Inferior parietal cortex (tissue), 1 donor: ENCODE results near the gene CDH23.

Source experiments
- DNase-seq: peaks from one replicate; pipeline ENCODE4 v3.0.0-alpha.2; 2016; ENCODE audit errors: extremely low spot score

The CDH23 gene

DNA sequence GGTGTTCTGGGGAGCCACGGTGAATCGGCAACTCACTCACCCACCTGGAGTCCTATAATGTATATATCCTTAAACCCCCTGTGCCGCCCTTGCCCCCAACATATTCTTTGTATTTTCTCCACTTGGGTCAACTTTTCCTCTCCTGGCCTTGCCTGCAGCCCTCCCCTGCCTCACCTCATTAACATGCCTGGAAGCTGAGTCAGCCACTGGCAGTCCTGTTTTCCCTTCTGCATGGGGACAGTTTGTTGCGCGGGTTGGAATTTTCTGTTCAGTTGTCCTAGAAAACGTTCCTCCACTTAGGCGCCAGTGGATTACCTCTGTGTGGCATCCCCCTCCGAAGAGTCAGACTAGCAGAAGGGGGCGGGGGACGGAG, 225.4 kb downstream of the CDH23 start:
- no peak for DNase-seq

DNA sequence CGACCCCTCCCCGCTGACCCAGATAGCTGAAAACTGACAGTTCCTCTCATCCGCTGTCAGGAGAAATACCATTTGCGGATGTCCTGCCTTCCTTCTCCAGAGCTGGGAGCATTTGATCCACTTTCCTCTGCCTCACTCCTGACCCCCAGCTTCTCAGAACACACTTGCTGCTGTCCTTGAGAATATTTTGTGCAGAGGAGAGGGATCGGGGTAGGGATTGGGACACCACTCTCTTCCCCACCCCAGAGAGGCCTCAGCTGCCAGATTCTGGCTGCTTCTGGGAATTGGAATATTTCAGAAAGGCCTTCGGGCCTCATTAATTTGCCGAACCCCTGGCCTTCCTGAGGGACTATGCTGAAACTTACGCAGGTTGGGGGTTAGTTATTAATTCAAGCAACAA, 225.9 kb downstream of the CDH23 start:
- DNase-seq, result no peak

DNA sequence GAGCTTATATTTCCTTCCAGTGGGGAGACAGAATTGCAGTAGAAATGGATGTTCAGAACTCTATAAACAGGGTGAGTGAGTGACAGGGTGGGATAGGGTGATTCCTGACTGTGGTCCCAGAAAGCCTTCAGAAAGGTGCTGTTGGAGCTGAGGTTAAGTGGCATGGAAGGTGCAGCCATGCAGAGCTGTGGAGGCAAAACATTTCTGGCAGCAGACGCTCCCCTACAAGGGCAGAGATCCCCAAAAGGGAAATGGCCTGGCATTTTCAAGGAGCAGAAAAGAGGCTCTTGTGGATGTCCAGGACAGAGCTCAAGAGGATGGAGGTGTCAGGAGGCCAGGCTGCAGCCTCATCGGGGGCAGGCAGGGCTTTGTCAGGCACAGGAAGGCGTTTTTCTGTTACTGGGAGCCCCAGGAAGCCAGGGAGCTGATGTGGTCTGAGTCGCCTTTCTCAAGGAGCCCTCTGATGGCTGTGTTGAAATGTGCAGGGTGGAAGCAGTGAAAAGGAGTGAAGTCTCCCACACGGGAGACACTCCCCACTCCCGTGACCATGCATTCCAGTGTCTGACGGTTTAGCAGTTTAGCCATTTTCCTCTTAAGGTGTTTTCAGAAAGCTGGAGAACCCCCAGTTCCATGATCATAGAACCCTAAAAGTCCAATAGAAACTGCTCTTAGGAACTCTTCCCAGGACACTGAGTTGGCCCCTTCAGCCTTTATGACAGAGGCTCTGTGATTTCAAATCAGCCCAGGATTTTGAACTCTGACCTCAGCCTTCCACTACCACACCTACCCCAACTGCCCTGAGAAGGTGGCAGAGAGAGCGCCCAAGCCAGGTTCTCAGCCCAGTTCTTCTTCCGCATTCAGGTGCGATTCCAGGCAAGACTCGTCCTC, 226.6 kb downstream of the CDH23 start:
- DNase-seq, result peak; percentile 47

DNA sequence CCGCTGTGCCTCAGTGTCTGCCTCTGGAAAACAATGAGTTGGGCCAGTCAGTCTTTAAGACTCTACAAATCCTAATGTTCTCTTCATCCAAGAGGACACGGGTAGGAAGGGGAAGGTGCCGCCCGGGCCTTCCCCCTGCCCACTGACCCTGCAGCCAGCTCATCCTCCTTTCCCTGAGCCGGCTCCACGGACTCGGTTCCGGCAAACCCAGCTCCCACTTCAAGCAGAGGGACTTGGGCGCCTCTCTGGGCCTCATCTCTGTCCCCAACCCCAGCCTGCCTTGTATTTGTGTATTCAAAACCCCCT, 227.2 kb downstream of the CDH23 start:
- no peak for DNase-seq

DNA sequence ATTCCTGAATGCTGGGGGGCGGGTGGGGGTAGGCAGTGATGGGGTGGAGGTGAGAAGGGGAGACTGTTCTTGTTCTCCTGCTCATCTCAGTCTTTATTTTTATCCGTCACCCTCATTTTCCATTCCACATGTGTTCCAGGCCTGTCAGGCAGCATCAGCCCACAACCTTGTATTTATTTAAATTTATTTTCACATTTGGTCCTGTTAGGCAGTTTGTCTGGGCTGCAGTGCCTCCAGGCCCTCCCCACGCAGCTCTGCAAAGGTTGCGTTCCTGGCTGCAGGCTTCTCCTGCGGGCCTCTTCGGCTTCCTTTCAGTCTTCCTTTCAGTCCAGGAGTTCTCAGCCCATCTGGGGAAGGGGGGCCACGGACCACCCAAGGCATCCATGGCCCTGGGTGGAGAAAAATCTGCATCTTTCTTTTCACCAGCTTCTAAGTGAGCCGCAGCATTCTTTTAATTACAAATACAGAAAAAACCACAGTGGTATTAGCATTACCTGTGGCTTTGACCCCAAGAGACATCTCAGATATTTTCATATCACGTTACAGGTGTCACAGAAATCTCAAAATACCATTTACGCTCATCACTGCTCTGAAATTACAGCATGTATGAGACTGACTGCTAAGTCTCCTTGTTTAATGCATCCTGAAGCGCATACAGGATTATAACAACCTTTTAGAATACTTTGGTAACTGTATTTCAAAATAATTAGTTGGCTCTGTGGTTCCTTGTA, 228.9 kb downstream of the CDH23 start:
- DNase-seq, result no peak

DNA sequence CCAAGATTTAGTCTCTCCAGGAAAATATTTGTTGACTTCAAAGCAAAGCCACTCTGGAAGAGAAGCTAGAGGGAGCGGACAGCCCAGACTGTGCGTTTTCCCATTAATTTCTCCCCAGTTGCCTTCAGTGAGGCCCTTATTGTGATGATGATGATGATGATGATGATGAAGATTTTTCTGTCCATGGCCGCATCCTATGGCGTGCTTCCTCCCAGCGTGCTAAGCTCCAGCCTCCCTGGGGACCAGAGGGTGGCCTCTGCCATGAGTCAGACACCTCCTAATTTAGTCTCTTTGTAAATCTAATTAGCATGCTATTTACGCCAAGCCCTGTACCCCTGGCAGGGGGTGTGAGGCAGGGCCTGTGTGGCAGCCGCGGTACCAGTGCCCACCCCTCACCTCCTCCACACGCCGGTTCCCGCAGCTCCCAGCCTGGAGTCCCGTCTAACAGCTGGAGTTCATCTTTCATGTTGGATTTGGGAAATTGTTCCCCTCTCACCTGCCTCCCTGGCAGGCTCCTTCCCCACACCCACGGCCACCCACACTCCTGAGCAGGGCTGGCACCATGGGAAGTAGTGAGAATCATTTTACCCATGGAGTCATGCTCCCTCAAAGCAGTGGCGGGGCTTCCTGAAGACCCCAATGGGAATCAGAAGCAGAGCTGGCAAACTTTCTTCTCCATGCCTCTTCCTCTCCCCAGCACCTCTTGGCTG, 230.7 kb downstream of the CDH23 start:
- no peak for DNase-seq

DNA sequence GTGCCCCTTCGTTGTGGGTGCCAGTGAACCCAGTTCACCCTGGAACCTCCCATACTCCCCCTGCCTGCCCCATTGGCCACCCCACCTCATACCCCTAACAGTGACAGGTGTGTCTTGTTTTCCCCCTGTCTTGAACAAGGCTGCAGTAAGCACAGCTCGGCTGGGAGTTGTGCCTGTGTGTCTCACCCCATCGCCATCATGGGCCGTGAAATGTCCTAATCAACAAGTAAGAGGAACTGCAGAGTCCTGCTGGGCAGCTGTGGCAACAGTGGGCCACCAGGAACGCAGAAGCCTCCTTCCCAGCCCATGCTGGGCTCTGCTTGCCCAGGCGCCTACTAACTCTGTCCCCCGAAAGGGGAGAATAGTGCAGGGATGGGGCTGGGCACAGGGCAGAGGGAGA, 231.2 kb downstream of the CDH23 start:
- no peak for DNase-seq

DNA sequence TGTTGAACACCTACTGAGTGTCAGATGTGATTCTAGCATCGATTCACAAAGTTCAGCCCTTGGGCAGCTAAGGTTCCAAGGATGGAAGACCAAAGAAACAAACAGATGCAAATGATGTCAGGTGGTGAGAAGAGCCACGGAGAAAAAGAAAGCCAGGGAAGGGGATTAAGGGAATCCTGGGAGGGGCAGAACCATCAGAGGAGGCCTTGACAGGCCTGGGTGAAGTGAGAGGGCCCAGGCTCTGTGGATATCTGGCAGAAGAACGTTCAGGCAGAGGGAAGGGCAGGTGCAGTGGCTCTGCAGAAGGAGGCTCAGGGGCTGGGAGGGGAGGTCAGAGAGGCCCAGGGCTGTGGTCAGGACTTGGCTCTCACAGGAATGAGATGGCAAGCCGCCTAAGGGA, 232.4 kb downstream of the CDH23 start:
- no peak for DNase-seq

DNA sequence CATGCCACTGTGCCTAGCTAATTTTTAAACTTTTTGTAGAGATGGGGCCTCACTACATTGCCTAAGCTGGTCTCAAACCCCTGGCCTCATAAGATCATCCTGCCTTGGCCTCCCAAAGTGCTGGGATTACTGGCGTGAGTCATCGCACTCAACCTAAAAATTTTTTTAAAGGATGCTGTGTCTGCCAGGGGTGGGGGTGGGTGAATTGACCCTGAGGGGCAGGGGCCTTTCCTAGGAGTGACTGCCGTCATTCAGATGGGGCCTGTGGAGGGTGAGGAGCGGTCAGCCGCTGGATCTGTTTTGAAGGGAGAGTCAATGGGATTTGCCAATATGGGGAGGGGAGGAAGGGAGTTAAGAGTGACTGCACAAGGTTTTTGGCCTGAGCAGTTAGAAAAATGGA, 233.4 kb downstream of the CDH23 start:
- DNase-seq, result no peak

DNA sequence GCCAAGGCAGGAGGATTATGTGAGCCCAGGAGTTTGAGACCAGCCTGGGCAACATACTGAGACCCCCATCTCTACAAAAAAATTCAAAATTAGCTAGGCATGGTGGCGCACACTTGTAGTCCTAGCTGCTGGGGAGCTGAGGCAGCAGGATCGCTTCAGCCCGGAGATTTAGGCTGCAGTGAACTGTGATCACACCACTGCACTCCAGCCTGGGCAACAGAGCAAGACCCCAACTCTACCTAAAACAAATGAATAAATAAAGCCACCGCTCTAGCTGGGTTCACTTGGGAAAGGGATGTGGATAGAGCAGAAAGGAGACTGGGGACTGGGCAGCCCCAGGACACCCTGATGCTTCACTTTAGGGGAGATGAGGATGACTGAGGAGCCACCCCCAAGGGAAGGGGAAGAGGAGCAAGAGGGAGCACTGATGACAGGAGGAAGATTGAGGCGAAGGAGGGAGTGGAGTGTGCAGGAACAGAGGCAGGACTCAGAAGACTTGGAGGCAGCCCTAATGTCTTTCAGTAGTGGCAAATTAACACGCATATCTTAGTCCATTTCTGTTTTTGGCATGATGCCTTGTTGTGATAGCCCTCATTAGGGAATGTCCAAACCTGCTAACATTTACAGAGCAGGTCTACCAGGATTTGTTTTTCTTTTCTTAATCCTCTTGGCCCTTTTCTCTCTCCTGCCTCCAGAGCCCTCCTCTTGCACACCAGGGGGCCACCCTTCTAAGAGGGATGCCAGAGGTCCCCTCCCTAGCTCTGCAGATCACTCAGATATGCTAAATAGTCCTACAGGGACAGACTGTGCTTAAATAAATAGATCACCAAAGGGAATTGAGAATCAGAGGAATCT, 234.5 kb downstream of the CDH23 start:
- DNase-seq, result no peak

DNA sequence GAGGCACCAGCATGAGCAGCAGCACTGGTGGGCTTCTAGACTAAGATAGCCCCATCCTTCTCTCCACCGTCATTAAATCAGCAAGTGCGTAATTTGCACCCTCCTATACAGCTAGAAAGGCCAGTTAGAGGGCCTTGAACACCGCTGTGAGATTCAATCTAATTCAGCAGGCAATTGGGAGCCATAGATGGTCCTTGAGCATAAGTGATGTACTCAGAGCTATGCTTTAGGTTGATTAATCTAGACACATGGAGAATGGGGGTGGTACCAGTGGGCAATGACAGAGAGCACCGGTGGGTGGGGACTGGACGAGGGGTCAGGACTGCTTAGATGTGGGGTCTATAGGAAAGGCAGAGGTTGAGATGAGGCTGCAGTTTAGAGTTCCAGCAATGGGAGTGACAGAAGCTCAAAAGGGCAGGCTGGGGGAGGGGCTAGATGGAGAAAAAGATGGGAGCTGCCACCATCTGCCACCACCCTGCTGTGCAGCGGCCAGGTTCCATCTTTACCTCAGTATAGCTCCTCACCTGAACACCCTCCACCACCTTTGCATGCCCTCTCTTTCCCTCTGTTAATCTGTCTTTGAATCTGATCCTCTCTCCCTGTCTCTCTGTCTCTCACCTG, 235.6 kb downstream of the CDH23 start:
- DNase-seq, result no peak

DNA sequence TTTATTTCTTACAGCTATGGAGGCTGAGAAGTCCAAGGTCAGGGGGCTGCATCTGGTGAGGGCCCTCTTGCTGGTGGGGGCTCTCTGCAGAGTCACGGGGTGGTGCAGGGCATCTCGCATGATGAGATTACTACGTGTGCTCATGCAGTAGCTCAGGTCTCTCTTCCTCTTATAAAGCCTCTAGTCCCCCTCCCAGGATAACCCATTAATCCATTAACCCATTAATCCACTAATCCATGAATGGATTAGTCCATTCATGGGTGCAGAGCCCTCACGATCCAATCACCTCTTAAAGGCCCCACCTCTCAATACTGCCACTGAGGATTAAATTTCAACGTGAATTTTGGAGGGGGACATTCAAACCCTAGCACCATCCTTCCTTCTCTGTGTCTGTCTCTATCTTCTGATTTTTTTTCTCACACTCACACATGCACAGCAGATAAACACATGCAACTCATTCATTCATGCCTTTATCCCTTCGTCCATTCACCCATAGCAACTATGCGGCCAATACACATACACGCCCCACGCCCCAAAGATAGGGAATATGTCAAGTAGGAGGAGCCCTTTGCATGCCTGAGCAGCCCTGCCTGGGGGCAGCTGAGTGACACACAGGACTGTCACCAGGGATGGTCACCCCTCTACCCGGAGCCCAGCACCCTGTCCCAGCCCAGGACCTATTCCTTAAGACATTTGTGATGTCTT, 236.3 kb downstream of the CDH23 start:
- DNase-seq, result no peak

DNA sequence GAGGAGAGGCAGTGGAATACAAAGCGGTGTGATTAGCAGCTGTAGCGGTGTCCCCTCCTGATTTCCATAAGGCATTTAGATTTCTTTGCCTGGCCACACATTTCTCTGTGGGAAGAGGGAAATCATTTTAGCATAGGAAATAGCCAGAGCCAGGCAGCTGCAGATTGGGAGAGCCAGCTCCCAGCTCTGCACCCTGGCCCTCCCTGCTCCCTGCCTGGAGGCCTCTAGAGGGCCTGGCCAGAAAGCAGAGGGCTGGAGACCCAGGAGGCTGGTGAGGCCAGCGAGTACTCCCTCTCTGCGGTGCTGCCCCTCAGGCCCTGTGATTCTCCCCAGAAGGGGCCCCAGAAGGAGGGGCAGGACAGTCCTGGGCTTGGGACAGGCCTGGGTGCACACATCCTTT, 237.2 kb downstream of the CDH23 start:
- DNase-seq, result no peak

DNA sequence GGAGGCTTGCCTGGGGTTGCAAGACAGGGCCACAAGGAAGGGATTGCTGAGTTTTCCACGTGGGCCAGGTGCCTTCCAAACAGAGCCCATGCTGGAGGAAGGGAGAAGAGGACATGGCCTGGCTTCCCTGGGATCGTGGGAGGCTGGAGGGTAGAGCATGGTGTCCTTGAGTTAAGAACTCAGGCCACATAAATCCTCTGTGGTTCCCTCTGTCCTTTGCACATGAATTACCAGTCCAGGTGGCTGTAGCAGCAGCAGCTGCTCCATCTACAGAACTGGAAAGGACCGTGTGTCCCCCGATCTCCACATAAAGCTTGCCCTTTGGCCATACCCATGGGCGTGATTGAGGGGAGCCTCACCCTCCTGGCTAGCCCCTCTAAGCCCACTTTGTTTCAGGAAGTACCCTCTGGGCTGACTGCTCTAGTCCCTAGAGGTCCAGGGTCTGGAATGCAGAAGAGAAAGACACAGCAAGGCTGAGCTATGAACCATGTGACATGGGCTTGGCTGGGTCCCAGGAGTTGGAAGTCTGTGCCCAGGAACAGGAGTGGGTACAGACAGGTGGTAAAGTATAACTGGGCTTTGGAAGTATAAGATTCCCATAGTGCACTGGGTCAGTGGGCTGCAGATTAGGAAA, 237.9 kb downstream of the CDH23 start:
- DNase-seq, result no peak

DNA sequence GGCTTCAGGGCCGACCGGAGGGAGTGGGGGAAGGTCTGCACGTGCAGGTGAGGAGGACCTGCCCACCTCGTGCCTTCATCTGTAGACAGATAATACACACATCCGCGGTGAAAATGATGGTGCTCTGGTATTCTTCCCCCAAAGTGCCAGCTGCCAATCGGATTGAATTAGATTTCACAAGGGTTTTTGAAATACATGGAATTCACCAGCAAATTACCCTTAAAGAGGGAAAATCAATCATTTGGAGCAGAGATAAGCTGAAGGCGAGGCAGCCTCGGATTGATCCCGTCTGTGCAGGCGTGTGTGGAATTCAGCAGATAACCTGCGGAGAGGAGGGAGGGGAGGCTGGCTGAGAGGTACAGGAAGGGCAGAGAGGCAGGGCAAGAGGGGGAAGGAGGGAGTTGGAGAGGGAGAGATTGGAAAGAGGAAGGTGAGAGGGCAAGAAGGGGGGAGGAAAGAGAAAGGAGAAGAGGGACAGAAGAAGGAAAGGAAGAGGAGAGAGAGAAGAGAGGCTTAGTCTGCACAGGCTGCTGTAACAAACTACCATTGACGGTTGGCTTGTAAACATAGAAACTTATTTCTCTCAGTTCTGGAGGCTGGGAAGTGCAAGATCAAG, 238.6 kb downstream of the CDH23 start:
- no peak for DNase-seq

DNA sequence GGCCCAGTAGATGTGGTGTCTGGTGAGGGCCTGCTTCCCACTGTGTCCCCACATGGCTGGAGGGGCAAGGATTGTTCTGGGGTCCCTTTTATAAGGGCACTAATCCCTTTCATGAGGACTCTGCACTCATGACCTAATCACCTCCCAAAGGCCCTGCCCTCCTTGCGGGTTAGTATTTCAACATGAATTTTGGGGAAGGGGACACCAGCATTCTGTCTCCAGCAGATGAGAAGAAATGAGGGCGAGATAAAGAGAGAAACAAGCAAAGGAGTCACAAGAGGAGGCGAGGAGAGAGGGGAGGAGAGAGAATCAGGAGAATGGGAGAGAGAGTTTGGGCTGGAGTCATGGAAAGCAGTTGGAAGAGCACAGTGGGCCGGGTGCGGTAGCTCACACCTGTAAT, 239.1 kb downstream of the CDH23 start:
- no peak for DNase-seq

DNA sequence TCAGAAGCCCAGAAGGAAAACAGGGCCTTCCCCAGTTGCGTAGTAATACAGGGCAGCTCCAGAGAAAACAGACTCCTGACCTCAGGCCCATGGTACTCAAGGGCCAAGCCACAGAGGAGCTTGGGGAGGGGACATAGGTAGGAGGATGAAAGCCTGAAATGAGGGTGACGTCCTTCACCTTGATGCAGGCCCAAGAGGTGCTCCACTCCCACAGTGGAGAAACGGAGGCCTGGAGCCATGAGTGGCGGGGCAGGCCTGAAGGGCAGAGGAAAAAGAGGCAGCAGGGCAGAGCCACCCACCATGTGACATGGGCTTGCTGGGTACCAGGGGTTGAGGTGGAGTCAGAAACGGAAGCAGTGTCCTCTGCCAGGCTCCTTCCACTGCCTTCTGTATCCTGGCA, 239.9 kb downstream of the CDH23 start:
- no peak for DNase-seq

DNA sequence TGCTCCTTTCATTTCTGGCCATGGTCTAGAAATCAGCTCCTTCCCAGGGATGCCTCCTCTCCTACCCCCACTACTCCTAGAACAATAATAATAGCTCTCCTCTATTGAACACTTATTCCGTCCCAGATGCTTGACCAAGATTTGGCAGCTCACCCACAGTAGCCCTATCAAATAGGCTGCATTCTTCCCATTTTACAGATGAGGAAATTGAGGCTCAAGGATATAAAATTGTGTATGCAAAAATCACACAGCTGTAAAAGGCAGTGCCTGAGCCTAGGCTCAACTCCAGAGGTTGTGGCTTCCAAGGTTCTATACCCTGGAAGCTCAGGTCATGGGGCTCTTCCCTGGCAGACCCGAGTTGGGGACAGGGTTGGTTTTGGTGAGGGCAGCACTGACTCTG, 240.6 kb downstream of the CDH23 start:
- no peak for DNase-seq

DNA sequence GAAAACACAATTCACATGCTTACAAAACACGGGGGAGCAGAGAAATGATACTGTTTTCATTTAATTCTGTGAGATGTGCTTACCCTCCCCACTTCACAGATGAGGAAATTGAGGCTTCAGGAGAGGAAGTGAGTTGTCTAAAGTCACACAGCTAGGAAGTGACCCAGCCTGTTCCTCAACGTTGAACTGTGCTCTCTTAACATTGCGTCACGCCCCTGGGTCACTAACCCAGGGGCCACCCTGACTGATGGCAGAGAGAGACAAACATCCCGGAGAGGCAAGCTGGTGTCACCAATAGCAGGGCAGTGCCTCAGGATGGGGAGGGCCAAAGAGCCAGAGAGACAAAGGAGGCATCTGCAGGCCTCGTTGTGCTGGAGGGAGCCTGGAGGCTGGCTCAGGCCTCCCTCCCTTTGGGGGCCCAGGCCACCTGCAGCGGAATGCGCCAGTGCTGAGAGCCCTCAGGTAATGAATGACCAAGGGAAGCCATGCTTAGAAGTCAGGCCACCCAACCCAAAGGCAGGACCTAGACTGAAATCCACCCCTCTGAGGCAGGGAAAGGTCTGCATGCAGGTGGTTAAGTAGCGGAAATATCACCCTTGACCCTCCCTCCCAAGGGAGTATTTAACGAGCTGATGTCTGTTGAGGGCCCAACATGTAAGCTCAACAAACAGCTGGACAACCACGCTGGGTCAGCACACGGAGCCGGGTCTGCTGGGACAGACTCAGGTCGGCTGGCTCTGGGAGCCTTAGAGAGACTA, 241.5 kb downstream of the CDH23 start:
- DNase-seq, result no peak
